MG63 (cell line): ENCODE measurements around the gene ZNF425. TPM values are rescaled to one million over a fixed set of nuclear protein-coding genes. Genes with fewer than 3 reads are reported as not detected.
"Not testable (repeated sequence)": the region's sequence is repeated elsewhere in the genome, so short reads cannot be mapped to it uniquely, and the experiment has no call there.

Experiments used
- DNase-seq: peaks from one replicate; pipeline ENCODE4 v3.0.0-alpha.2; 2020
- H3K27me3 ChIP-seq: fragments of 250-450 bp; sonication (Bioruptor Pico); 2 replicates; pipeline ENCODE4 v1.5.1; 2020; ENCODE audit warnings: mild to moderate bottlenecking, moderate library complexity
- H3K36me3 ChIP-seq: fragments of 250-450 bp; sonication (Bioruptor Pico); 2 replicates; pipeline ENCODE4 v1.5.1; 2020; ENCODE audit warnings: mild to moderate bottlenecking, moderate library complexity
- H3K4me3 ChIP-seq: fragments of 250-450 bp; sonication (Bioruptor Pico); 2 replicates; pipeline ENCODE4 v1.5.1; 2020; ENCODE audit warnings: mild to moderate bottlenecking, moderate library complexity
- H3K9me3 ChIP-seq: fragments of 250-450 bp; sonication (Bioruptor Pico); 2 replicates; pipeline ENCODE4 v1.5.1; 2020; ENCODE audit warnings: mild to moderate bottlenecking, moderate library complexity
- total RNA-seq: library from RNA; depleted of rRNA; stranded (reverse); fragments of >200 nt; shearing (Covaris generic); gene quantifications from 2 replicates; pipeline ENCODE4 v1.2.3, GENCODE V29; 2014; ENCODE audit warnings: low replicate concordance

The ZNF425 gene
- total RNA-seq, 1 experiment from 2014 or later: 1.9 TPM

- not testable (repeated sequence) for H3K27me3 ChIP-seq, H3K36me3 ChIP-seq, DNase-seq, H3K4me3 ChIP-seq, H3K9me3 ChIP-seq
These were observed 33.9 kb downstream of the ZNF425 start for GRCh38 chr7:149092244-149092643.

- Histone ChIP-seq H3K27me3 (no peaks in the 10 kb centered on the region), H3K9me3 (no peaks in the 10 kb centered on the region), H3K36me3 (no peaks in the 10 kb centered on the region; the same call in 1 of the 2 replicates), H3K4me3 (peak within 1 kb of the TSS; percentile 86)
- DNase-seq: peak; percentile 86
These were observed 35.5 kb downstream of the ZNF425 start, which contains the start of gene ZNF786 for GRCh38 chr7:149090397-149091195. Gene ZNF786 (minus strand): TSS chr7:149090718. CDS start chr7:149090640, 78 bp downstream.

GRCh38 chr7:149087376-149087775 lies 38.7 kb downstream of the ZNF425 start:
- no peaks in the 10 kb centered on the region for H3K9me3 ChIP-seq
- H3K27me3 ChIP-seq: no peaks in the 10 kb centered on the region
- no peak overlapping the region for H3K4me3 ChIP-seq
- H3K36me3 ChIP-seq: peaks cover 2% of the 10 kb centered on the region; the same call in 1 of the 2 replicates
- no peak for DNase-seq

DNA sequence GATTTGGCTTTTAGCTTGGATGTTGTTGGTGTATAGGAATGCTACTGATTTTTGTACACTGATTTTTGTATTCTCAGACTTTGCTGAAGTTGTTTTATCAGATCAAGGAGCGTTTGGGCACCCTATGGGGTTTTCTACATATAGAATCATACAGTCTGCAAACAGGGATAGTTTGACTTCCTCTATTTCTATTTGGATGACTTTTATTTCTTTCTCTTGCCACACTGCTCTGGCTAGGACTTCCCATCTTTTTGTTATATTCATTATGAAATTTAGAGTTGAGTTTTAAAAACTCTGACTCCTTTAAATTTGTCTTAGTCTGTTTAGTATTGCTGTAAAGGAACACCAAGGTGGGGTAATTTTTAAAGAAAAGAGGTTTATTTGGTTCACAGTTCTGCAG lies 40.3 kb downstream of the ZNF425 start:
- Histone ChIP-seq H3K27me3 (no peaks in the 10 kb centered on the region), H3K9me3 (no peaks in the 10 kb centered on the region), H3K4me3 (no peak overlapping the region), H3K36me3 (peaks cover 2% of the 10 kb centered on the region; the same call in 1 of the 2 replicates)
- DNase-seq: no peak

- H3K36me3 ChIP-seq: peaks cover 2% of the 10 kb centered on the region; the same call in 1 of the 2 replicates
- no peak overlapping the region for H3K4me3 ChIP-seq
- H3K9me3 ChIP-seq: no peaks in the 10 kb centered on the region
- no peaks in the 10 kb centered on the region for H3K27me3 ChIP-seq
- no peak for DNase-seq
These were observed 41.7 kb downstream of the ZNF425 start for GRCh38 chr7:149084407-149084806.

DNA sequence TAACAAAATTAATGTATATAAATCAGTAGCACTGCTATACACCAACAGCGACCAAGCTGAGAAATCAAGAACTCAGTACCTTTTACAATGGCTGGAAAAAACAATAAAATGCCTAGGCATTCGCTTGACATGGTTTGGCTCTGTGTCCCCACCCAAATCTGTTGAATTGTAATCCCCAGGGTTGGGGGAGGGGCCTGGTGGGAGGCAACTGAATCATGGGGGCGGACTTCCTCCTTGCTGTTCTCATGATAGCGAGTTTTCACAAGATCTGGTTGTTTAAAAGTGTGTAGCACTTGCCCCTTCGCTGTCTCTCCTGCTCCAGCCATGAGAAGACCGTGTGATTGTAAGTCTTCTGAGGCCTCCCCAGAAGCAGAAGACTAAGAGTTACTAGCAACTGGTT lies 44.2 kb downstream of the ZNF425 start:
- H3K4me3 ChIP-seq: no peak overlapping the region
- peaks cover 2% of the 10 kb centered on the region for H3K36me3 ChIP-seq
- H3K27me3 ChIP-seq: no peaks in the 10 kb centered on the region

GRCh38 chr7:149077594-149077993 lies 48.5 kb downstream of the ZNF425 start:
- H3K9me3 ChIP-seq: no peaks in the 10 kb centered on the region
- H3K4me3 ChIP-seq: no peak overlapping the region
- no peaks in the 10 kb centered on the region; the same call in 1 of the 2 replicates for H3K36me3 ChIP-seq
- no peaks in the 10 kb centered on the region for H3K27me3 ChIP-seq
- DNase-seq: no peak

More for the DNA sequence above, 44.2 kb downstream of the ZNF425 start:
- H3K9me3 ChIP-seq: no peaks in the 10 kb centered on the region
- DNase-seq: no peak

- no peak for DNase-seq
- no peaks in the 10 kb centered on the region for H3K9me3 ChIP-seq
- no peak overlapping the region for H3K4me3 ChIP-seq
- H3K36me3 ChIP-seq: no peaks in the 10 kb centered on the region; the same call in 1 of the 2 replicates
- H3K27me3 ChIP-seq: no peaks in the 10 kb centered on the region
These were observed 50.8 kb downstream of the ZNF425 start for GRCh38 chr7:149075286-149075685.

DNA sequence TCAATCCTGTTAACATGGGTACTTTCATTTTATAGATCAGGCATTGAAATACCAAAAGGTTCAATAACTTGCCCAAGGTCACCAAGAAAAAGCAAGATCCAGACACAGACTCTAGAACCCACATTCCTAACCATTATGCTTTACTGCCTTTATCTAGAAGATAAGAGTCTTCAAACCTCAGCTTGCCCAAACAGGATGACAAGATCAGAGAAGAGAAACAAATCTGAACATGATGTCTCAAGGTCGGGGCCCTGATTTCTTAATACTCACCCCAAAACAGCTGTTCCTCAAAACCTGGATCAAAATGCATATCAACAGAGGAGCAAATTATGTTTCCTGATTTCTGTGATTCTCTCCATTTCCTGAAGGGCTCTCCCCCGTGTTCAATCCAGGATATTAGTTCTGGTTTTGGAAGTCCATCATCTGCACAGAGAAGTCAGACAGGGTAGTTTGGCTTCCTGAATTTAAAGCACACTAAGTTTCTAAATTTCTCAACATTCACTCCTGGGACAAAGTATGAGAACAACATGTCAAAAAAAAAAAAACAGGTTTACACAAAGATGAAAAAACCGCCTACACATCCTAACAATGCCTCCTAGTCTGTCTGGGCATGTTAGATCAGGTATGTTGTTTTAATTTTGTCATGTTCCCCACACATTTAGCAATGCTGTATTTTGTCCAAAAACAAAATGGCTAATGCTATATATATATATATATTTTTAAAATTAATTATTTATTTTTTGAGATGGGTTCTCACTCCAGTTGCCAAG lies 51.8 kb downstream of the ZNF425 start:
- no peaks in the 10 kb centered on the region for H3K9me3 ChIP-seq
- no peaks in the 10 kb centered on the region; the same call in 1 of the 2 replicates for H3K36me3 ChIP-seq
- no peaks in the 10 kb centered on the region for H3K27me3 ChIP-seq
- DNase-seq: no peak
- no peak overlapping the region for H3K4me3 ChIP-seq

GRCh38 chr7:149072438-149072775 lies 53.7 kb downstream of the ZNF425 start:
- Histone ChIP-seq H3K27me3 (no peaks in the 10 kb centered on the region), H3K36me3 (no peaks in the 10 kb centered on the region; the same call in 1 of the 2 replicates), H3K9me3 (no peaks in the 10 kb centered on the region), H3K4me3 (no peak overlapping the region)
- DNase-seq: no peak

DNA sequence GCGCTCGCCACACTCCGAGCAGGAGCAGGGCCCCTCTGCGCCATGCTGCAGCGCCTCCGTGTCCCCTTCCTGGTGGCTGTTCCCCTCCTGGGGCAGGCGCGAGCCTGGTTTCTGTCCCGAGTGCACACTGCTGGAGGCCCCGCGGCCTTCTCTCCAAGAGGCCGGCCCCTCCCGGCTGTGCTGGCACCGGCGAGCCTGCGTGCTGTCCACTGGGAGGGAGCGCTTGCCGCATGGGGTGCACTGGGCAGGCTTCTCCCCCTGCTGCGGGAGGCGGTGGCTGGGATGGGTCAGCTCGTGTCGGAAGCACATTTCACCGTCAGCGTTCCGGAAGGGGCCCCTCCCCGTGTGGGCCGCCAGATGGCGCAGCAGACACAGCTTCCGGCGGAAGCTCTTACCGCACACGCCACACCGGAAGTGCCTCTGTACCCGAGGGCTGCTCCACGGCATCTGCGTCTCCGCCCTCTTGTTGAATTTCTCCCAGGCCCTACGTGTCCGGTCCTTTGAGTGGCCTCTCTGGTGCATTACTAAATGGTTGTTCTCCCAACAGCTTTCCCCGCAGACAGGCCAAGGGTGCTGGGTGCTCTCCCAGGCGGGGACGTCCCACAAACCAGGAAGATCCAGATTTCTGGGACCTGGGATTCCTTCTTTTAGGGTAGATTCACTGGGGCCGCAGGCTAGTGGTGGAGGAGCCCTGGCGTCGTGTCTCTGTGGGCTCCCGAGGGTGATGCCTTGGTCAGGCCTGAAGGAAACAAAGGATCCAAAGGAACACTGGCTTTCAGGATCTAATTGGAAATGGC lies 54.3 kb downstream of the ZNF425 start:
- no peak for DNase-seq

DNA sequence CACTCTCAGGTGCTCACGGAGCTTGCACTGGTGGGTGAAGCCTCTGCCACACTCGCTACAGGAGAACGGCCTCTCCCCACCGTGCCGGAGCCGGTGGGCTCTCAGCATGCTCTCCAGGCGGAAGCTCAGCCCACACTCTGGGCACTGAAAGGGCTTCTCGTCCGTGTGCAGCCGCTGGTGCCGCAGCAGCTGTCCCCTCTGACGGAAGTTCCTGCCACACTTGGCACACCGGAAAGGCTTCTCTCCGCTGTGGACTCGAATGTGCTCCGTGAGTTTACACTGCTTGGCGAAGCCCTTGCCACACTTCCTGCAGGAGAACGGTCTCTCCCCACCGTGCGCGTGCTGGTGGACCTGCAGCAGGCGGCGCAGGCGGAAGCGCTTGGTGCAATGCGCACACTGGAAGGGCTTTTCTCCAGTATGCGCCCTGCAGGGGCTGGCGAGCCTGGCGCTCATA lies 54.9 kb downstream of the ZNF425 start:
- no peak overlapping the region for H3K4me3 ChIP-seq
- no peaks in the 10 kb centered on the region for H3K36me3 ChIP-seq
- no peaks in the 10 kb centered on the region for H3K9me3 ChIP-seq
- no peak for DNase-seq
- H3K27me3 ChIP-seq: no peaks in the 10 kb centered on the region

More for the DNA sequence above, 54.3 kb downstream of the ZNF425 start:
- Histone ChIP-seq H3K9me3 (no peaks in the 10 kb centered on the region), H3K4me3 (no peak overlapping the region), H3K27me3 (no peaks in the 10 kb centered on the region), H3K36me3 (no peaks in the 10 kb centered on the region; the same call in 1 of the 2 replicates)

GRCh38 chr7:149070372-149071125 lies 55.6 kb downstream of the ZNF425 start:
- H3K9me3 ChIP-seq: no peaks in the 10 kb centered on the region
- H3K36me3 ChIP-seq: no peaks in the 10 kb centered on the region
- no peaks in the 10 kb centered on the region for H3K27me3 ChIP-seq
- no peak overlapping the region for H3K4me3 ChIP-seq
- no peak for DNase-seq

- H3K4me3 ChIP-seq: no peak overlapping the region
- no peaks in the 10 kb centered on the region for H3K9me3 ChIP-seq
- DNase-seq: no peak
- H3K27me3 ChIP-seq: no peaks in the 10 kb centered on the region
- no peaks in the 10 kb centered on the region for H3K36me3 ChIP-seq
These were observed 58.3 kb downstream of the ZNF425 start for GRCh38 chr7:149067869-149068268.

- Histone ChIP-seq H3K9me3 (no peaks in the 10 kb centered on the region), H3K4me3 (no peak overlapping the region), H3K36me3 (no peaks in the 10 kb centered on the region), H3K27me3 (no peaks in the 10 kb centered on the region)
- DNase-seq: no peak
These were observed 62.6 kb downstream of the ZNF425 start for GRCh38 chr7:149063476-149063875.
